Dendritic cell treated with granulocyte-macrophage colony-stimulating factor and Interleukin-4, amounts not matched to agents 40 ng/mL and 50 ng/mL, for 4 days (primary cell): ENCODE results near the gene ANKRD12.

Source experiments
- H3K27ac Mint-ChIP-seq: one replicate; pipeline ENCODE4 v1.8.0; 2022; ENCODE audit warnings: mild to moderate bottlenecking, mixed read lengths
- H3K27me3 Mint-ChIP-seq: one replicate; pipeline ENCODE4 v1.8.0; 2022; ENCODE audit warnings: mild to moderate bottlenecking, mixed read lengths
- H3K36me3 Mint-ChIP-seq: one replicate; pipeline ENCODE4 v1.8.0; 2022; ENCODE audit warnings: low read depth, mixed read lengths
- H3K4me1 Mint-ChIP-seq: one replicate; pipeline ENCODE4 v1.8.0; 2022; ENCODE audit warnings: low read depth, mixed read lengths
- H3K4me3 Mint-ChIP-seq: one replicate; pipeline ENCODE4 v1.8.0; 2022; ENCODE audit warnings: mild to moderate bottlenecking, moderate library complexity, mixed read lengths
- H3K9me3 Mint-ChIP-seq: one replicate; pipeline ENCODE4 v1.8.0; 2022; ENCODE audit warnings: mixed read lengths
- intact Hi-C: fragments of 100-400 bp; cut with micrococcal nuclease; formaldehyde crosslinking; loops from one replicate; pipeline ENCODE4 v1.15.0; 2022

ANKRD12 gene

GRCh38 chr18:9333441-9334328, 197.1 kb downstream of the ANKRD12 start:
- peak overlapping the region; percentile 89 for H3K27ac Mint-ChIP-seq
- peaks cover 5% of the 10 kb centered on the region for H3K9me3 Mint-ChIP-seq
- peaks cover 7% of the 10 kb centered on the region for H3K36me3 Mint-ChIP-seq
- intact Hi-C loops: loop anchor here (1.0 to 10.0 kb wide), 4 partner anchors 142 to 629 kb away; partner anchors contain the start of genes ANKRD12, MTCL1 and RALBP1
- peaks cover 28% of the 10 kb centered on the region for H3K4me1 Mint-ChIP-seq
- H3K27me3 Mint-ChIP-seq: peaks cover 5% of the 10 kb centered on the region
- peak overlapping the region; percentile 87 for H3K4me3 Mint-ChIP-seq

DNA sequence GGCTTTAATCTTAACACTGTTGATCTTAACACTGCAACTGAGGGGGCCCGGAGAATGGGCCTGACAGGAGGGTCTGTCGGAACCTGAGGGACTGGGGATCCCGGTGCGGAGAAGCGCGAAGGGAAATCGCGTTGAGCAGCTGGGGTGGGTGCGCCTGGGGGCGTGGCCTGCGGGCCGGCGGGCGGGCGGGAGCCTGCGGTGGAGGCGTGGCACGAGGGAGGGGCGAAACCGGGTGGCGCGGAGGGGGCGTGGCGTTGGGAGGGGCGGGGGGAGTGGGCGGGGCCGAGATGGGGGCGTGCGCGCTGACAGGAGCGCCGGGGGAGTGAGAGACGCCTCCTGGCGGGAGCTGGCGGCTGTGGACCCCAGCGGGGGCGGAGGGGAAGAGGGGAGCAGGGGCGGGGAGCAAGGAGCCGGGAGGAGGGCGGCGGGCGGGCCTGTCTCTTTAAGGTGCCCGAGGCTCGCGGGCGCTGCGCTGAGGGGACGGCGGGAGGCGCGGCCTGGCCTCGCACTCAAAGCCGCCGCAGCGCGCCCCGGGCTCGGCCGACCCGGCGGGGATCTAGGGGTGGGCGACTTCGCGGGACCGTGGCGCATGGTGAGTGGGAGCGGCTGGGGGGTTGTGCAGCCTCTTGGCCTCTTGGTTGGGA, 197.9 kb downstream of the ANKRD12 start, which contains the start of gene TWSG1:
TWSG1 (plus strand) TSS at position 445 of the 644 bp plus-strand sequence. CDS start 2,457 bp downstream, outside the sequence.
- H3K36me3 Mint-ChIP-seq: peaks cover 8% of the 10 kb centered on the region
- intact Hi-C loops: loop anchor here (1.0 to 10.0 kb wide), 4 partner anchors 141 to 630 kb away; partner anchors contain the start of genes ANKRD12, MTCL1 and RALBP1

DNA sequence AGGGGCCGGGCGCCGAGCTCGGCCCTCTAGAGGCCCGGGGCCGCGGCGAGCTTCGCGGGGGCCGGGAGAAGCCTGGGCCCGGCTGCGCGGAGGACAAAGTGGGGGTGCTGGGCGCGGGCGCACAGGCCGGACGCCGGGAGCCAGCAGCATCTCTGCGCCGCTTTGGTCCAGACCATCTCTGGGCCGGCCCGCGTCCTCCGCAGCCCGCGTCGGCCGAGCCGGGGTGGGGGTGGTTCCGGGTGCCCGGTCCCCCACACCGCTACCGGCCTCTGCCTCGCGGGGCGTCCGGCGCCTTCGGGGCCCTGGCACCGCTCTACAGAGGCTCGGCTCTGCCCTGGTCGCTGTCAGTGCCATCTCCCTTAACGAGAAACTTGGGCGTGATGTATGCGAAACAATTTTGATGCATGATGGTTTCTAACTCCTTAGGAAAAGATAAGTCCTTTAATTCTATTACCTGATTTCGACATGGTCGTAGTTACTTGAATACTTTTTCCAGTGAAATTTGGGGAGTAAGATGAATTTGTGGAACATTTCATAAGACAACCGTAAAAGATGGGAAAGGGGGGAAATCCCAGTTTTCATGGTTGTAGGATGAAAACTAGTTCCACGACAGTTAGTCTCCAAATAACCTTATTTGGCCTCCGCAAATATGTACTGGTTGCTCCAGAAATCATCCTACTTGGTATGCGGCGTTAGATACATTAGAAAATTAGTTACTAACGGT, 198.6 kb downstream of the ANKRD12 start:
- H3K4me1 Mint-ChIP-seq: peaks cover 27% of the 10 kb centered on the region

More for the DNA sequence above, 197.9 kb downstream of the ANKRD12 start, which contains the start of gene TWSG1:
- peaks cover 28% of the 10 kb centered on the region for H3K4me1 Mint-ChIP-seq
- H3K27me3 Mint-ChIP-seq: peaks cover 5% of the 10 kb centered on the region
- H3K27ac Mint-ChIP-seq: peak within 1 kb of the TSS; percentile 89
- peak within 1 kb of the TSS; percentile 87 for H3K4me3 Mint-ChIP-seq
- no peaks in the 10 kb centered on the region for H3K9me3 Mint-ChIP-seq

More for the DNA sequence above, 198.6 kb downstream of the ANKRD12 start:
- Mint-ChIP-seq H3K36me3 (peaks cover 15% of the 10 kb centered on the region), H3K27ac (peak overlapping the region; percentile 89), H3K4me3 (peak overlapping the region; percentile 87), H3K9me3 (no peaks in the 10 kb centered on the region), H3K27me3 (peaks cover 5% of the 10 kb centered on the region)
- intact Hi-C loops: loop anchor here (1.0 to 10.0 kb wide), 4 partner anchors 140 to 630 kb away; partner anchors contain the start of genes ANKRD12, MTCL1 and RALBP1
